SK-N-SH (cell line): ENCODE results near the gene DCXR. TPM values are rescaled to one million over a fixed set of nuclear protein-coding genes. Genes with fewer than 3 reads are reported as not detected.

ENCODE experiments used
- CTCF ChIA-PET: fragments of 300-600, 350-600 bp; formaldehyde crosslinking; extraction: SDS; loops from one replicate; lab custom pipeline; 2021; lab: Yijun Ruan, JAX
- POLR2A ChIA-PET: fragments of 350-600 bp; sonication (Branson Sonifier 250); formaldehyde crosslinking; extraction: SDS; loops from one replicate; lab custom pipeline; 2020; ENCODE audit warnings: antibody characterized with exemption, inconsistent platforms; lab: Yijun Ruan, JAX
- DNase-seq: peaks from one replicate; pipeline ENCODE4 v3.0.0; 2012
- H2AFZ ChIP-seq: fragments of 200-600 bp; sonication (generic); 2 replicates; pipeline ENCODE4 v1.8.1; 2016; ENCODE audit warnings: antibody characterized with exemption, mild to moderate bottlenecking, low read depth
- H3F3A ChIP-seq: fragments of 200-600 bp; sonication (generic); replicated peaks from 2 replicates; pipeline ENCODE3; 2016; ENCODE audit warnings: antibody characterized with exemption, mild to moderate bottlenecking; ENCODE audit not compliant: insufficient read depth
- H3K27ac ChIP-seq, 2 experiments: fragments of 200-500 bp in 1 of 2; fragments of 200-600 bp in 1 of 2; sonication (Bioruptor generic) in 1 of 2; sonication (generic), shearing (Covaris generic) in 1 of 2; 2 replicates each; pipeline versions ENCODE4 v1.5.1 to v1.6.1; 2014 to 2016; ENCODE audit warnings: low read depth in 2 of 2, inconsistent platforms in 1 of 2, low read length in 1 of 2, mild to moderate bottlenecking in 1 of 2, mixed read lengths in 1 of 2
- H3K27me3 ChIP-seq: fragments of 200-600 bp; sonication (generic), shearing (Covaris generic); 2 replicates; pipeline ENCODE4 v1.6.1; 2016; ENCODE audit warnings: mixed run types; ENCODE audit not compliant: insufficient read depth
- H3K36me3 ChIP-seq, 2 experiments: fragments of 200-500 bp in 1 of 2; fragments of 200-600 bp in 1 of 2; sonication (Bioruptor generic) in 1 of 2; sonication (generic) in 1 of 2; replicated peaks in 1 of 2; 2 replicates each; pipeline versions ENCODE3 to v1.5.1; 2014 to 2016; ENCODE audit warnings: low read length in 1 of 2, mild to moderate bottlenecking in 1 of 2; ENCODE audit not compliant: insufficient read depth in 2 of 2, control insufficient read depth in 1 of 2
- H3K4me1 ChIP-seq, 2 experiments: fragments of 200-500 bp in 1 of 2; fragments of 200-600 bp in 1 of 2; sonication (Bioruptor generic) in 1 of 2; sonication (generic), shearing (Covaris generic) in 1 of 2; 2 replicates each; pipeline versions ENCODE4 v1.5.1 to v1.6.1; 2014 to 2016; ENCODE audit warnings: low read depth in 1 of 2, low read length in 1 of 2, mixed run types in 1 of 2; ENCODE audit not compliant: insufficient read depth in 2 of 2, control insufficient read depth in 1 of 2
- H3K4me2 ChIP-seq: fragments of 200-600 bp; sonication (generic), shearing (Covaris generic); 2 replicates; pipeline ENCODE4 v1.6.1; 2017; ENCODE audit warnings: mixed run types
- H3K4me3 ChIP-seq, 2 experiments: fragments of 200-500 bp in 1 of 2; fragments of 200-600 bp in 1 of 2; sonication (Bioruptor generic) in 1 of 2; sonication (generic), shearing (Covaris generic) in 1 of 2; 2 replicates each; pipeline versions ENCODE4 v1.5.1 to v1.8.1; 2014 to 2016; ENCODE audit warnings: low read depth in 2 of 2, inconsistent platforms in 1 of 2, low read length in 1 of 2, mild to moderate bottlenecking in 1 of 2, mixed read lengths in 1 of 2, moderate library complexity in 1 of 2
- H3K79me2 ChIP-seq: fragments of 200-600 bp; sonication (generic); 2 replicates; pipeline ENCODE4 v1.8.1; 2017; ENCODE audit warnings: mild to moderate bottlenecking; ENCODE audit not compliant: insufficient read depth
- H3K9ac ChIP-seq: fragments of 200-600 bp; sonication (generic); 2 replicates; pipeline ENCODE4 v1.6.1; 2017; ENCODE audit warnings: mixed run types
- H3K9me2 ChIP-seq: fragments of 200-600 bp; sonication (generic); 2 replicates; pipeline ENCODE4 v1.6.1; 2017; ENCODE audit warnings: mixed run types
- H3K9me3 ChIP-seq: fragments of 200-600 bp; sonication (generic); 2 replicates; pipeline ENCODE4 v1.6.1; 2017; ENCODE audit warnings: mixed run types, mild to moderate bottlenecking, moderate library complexity
- H4K20me1 ChIP-seq: fragments of 200-600 bp; sonication (generic); 2 replicates; pipeline ENCODE4 v1.6.1; 2017; ENCODE audit warnings: mild to moderate bottlenecking, mixed run types; ENCODE audit not compliant: insufficient read depth
- GABPA ChIP-seq: IDR thresholded peaks from 2 replicates; pipeline ENCODE4 v1.4.0; 2012; ENCODE audit warnings: low read depth, mild to moderate bottlenecking
- NRF1 ChIP-seq: IDR thresholded peaks from 2 replicates; pipeline ENCODE4 v1.6.1; 2012; ENCODE audit warnings: low read depth, mild to moderate bottlenecking, low read length
- PBX3 ChIP-seq: IDR thresholded peaks from 2 replicates; pipeline ENCODE4; 2012
- REST ChIP-seq: IDR thresholded peaks from 2 replicates; pipeline ENCODE4 v1.6.1; 2012; ENCODE audit warnings: mild to moderate bottlenecking, low read depth, low read length, moderate library complexity
- RFX5 ChIP-seq: IDR thresholded peaks from 2 replicates; pipeline ENCODE4 v1.6.1; 2012; ENCODE audit warnings: mild to moderate bottlenecking, improper control_type of control experiment, low read length
- YY1 ChIP-seq: IDR thresholded peaks from 2 replicates; pipeline ENCODE4 v1.4.0; 2012; ENCODE audit warnings: low read depth, mild to moderate bottlenecking
- WGBS: methylation state at CpG from one replicate; pipeline ENCODE4 v1.1.6; 2017; ENCODE audit warnings: low lambda C conversion rate; 5-methylcytosine and 5-hydroxymethylcytosine counted together
- polyA plus RNA-seq, 3 experiments: library from polyadenylated mRNA; depleted of rRNA; stranded (reverse); fragments of >200 nt; gene quantifications; 2 replicates each; pipeline ENCODE4 v1.2.3, GENCODE V29; 2012

Gene DCXR
- polyA plus RNA-seq, 1 of the 3 experiments (the other 2 are of a cell fraction): 190 TPM

- WGBS: 50% methylated on average over 9 of the region's 9 CpGs
- POLR2A ChIA-PET: no interaction called here
Observed at GRCh38 chr17:82073446-82073845, 35.9 kb upstream of the DCXR start.

GRCh38 chr17:82072827-82073226, 35.3 kb upstream of the DCXR start:
- H3K79me2 ChIP-seq: no peaks in the 10 kb centered on the region
- H3K9ac ChIP-seq: no peak overlapping the region
- WGBS: 74% methylated on average over 6 of the region's 6 CpGs
- no peak overlapping the region for H2AFZ ChIP-seq
- H3K4me1 ChIP-seq: no peaks in the 10 kb centered on the region
- H3K9me2 ChIP-seq: no peaks in the 10 kb centered on the region
- peaks cover 0 to 2% of the 10 kb centered on the region in 2 experiments for H3K36me3 ChIP-seq
- no peak overlapping the region for H3K4me2 ChIP-seq
- TF ChIP-seq GABPA: no peak
- TF ChIP-seq RFX5: no peak
- no peak for TF ChIP-seq YY1
- no peak for TF ChIP-seq NRF1
- no peak for TF ChIP-seq REST
- TF ChIP-seq, all 33 proteins: peak for 0
- Histone ChIP-seq H3K27me3 (no peaks in the 10 kb centered on the region), H3F3A (peaks cover 21% of the 10 kb centered on the region), H3K9me3 (no peaks in the 10 kb centered on the region), H3K4me3 (no peak overlapping the region), H3K27ac (no peak overlapping the region), H4K20me1 (no peaks in the 10 kb centered on the region)
- DNase-seq: no peak
- CTCF ChIA-PET: interaction anchor here (0.7 to 4.1 kb wide), 3 partner anchors 19 to 72 kb away, joined by 3 to 12 read pairs (median 4); partner anchors contain the start of gene DCXR
- POLR2A ChIA-PET: interaction anchor here (0.6 to 0.7 kb wide), 2 partner anchors 10 to 371 kb away, joined by 3 read pairs; no protein-coding TSS in a partner anchor

More at GRCh38 chr17:82073446-82073845, 35.9 kb upstream of the DCXR start:
- no peaks in the 10 kb centered on the region for H3K9me2 ChIP-seq
- no peaks in the 10 kb centered on the region for H3K27me3 ChIP-seq
- H3K4me2 ChIP-seq: no peak overlapping the region
- no peaks in the 10 kb centered on the region for H4K20me1 ChIP-seq
- H2AFZ ChIP-seq: no peak overlapping the region
- H3K9ac ChIP-seq: no peak overlapping the region
- H3F3A ChIP-seq: peaks cover 21% of the 10 kb centered on the region
- no peak for DNase-seq
- CTCF ChIA-PET: interaction anchor here (1.0 to 4.1 kb wide), 2 partner anchors 20 to 36 kb away, joined by 3 to 12 read pairs; partner anchors contain the start of gene DCXR
- H3K36me3 ChIP-seq: peaks cover 5 to 7% of the 10 kb centered on the region in 2 experiments
- H3K4me3 ChIP-seq: no peak overlapping the region
- no peaks in the 10 kb centered on the region for H3K79me2 ChIP-seq
- no peaks in the 10 kb centered on the region for H3K9me3 ChIP-seq
- TF ChIP-seq PBX3: no peak
- no peak for TF ChIP-seq REST
- H3K27ac ChIP-seq: no peak overlapping the region
- H3K4me1 ChIP-seq: no peaks in the 10 kb centered on the region
